Common myeloid progenitor, CD34-positive (primary cell): ENCODE data around the gene RNF44.
A peak's percentile ranks its signal among the peaks of the same experiment; 100 is the strongest.
"Not testable (repeated sequence)": the region's sequence is repeated elsewhere in the genome, so short reads cannot be mapped to it uniquely, and the experiment has no call there.

Source experiments
- CTCF ChIA-PET: fragments of 350-600 bp; sonication (Branson Sonifier 250); formaldehyde crosslinking; loops from one replicate; lab custom pipeline; 2021; ENCODE audit warnings: antibody characterized with exemption; lab: Charles Lee
- POLR2A ChIA-PET: fragments of 350-600 bp; sonication (Branson Sonifier 250); formaldehyde crosslinking; loops from one replicate; lab custom pipeline; 2021; ENCODE audit warnings: antibody characterized with exemption; lab: Charles Lee
- DNase-seq, 3 donors: peaks; one replicate each; pipeline versions ENCODE4 v3.0.0 to v3.0.0-alpha.2; 2013
- H3K27ac ChIP-seq, 2 experiments: 1 replicate in 1 of 2; 2 replicates in 1 of 2; pipeline ENCODE4 v1.7.0; 2013; ENCODE audit warnings: inconsistent platforms in 2 of 2, low read length in 2 of 2, mild to moderate bottlenecking in 2 of 2, low read depth in 1 of 2, moderate library complexity in 1 of 2; ENCODE audit not compliant: severe bottlenecking in 2 of 2, insufficient read depth in 1 of 2, poor library complexity in 1 of 2
- H3K27me3 ChIP-seq, 5 experiments: replicated peaks in 2 of 5; 1 replicate in 3 of 5; 2 replicates in 2 of 5; pipeline versions ENCODE4 v1.6.1 to v1.7.0; 2013; ENCODE audit warnings: low read length in 4 of 5, mild to moderate bottlenecking in 2 of 5, moderate library complexity in 2 of 5, inconsistent platforms in 1 of 5; ENCODE audit not compliant: insufficient read depth in 5 of 5, control insufficient read depth in 4 of 5
- H3K36me3 ChIP-seq, 4 experiments: 1 replicate in 2 of 4; 2 replicates in 2 of 4; pipeline versions ENCODE4 v1.6.1 to v1.7.0; 2013; ENCODE audit warnings: low read length in 3 of 4, control low read depth in 1 of 4, mild to moderate bottlenecking in 1 of 4; ENCODE audit not compliant: control insufficient read depth in 4 of 4, insufficient read depth in 4 of 4
- H3K4me1 ChIP-seq, 4 experiments: 1 replicate in 3 of 4; 2 replicates in 1 of 4; pipeline versions ENCODE4 v1.6.1 to v1.7.1; 2013; ENCODE audit warnings: low read length in 3 of 4, mild to moderate bottlenecking in 3 of 4, control low read depth in 1 of 4, inconsistent platforms in 1 of 4, moderate library complexity in 1 of 4; ENCODE audit not compliant: control insufficient read depth in 4 of 4, insufficient read depth in 4 of 4; ENCODE audit errors: control extremely low read depth in 1 of 4
- H3K4me3 ChIP-seq, 7 experiments: 1 replicate in 4 of 7; 2 replicates in 3 of 7; pipeline versions ENCODE4 v1.5.1 to v1.7.0; 2013; ENCODE audit warnings: mild to moderate bottlenecking in 7 of 7, low read length in 6 of 7, moderate library complexity in 6 of 7, inconsistent platforms in 2 of 7, low read depth in 2 of 7, control low read depth in 1 of 7; ENCODE audit not compliant: insufficient read depth in 4 of 7, control insufficient read depth in 1 of 7; ENCODE audit errors: extremely low read depth in 1 of 7
- H3K9me3 ChIP-seq, 5 experiments: 1 replicate in 4 of 5; 2 replicates in 1 of 5; pipeline versions ENCODE4 v1.6.1 to v1.7.1; 2013; ENCODE audit warnings: low read length in 4 of 5, mild to moderate bottlenecking in 2 of 5, inconsistent platforms in 1 of 5, low read depth in 1 of 5, moderate library complexity in 1 of 5; ENCODE audit not compliant: control insufficient read depth in 4 of 5, insufficient read depth in 2 of 5; ENCODE audit errors: control extremely low read depth in 1 of 5
- WGBS: methylation state at CpG from one replicate; pipeline ENCODE4 v1.1.5; 2013; ENCODE audit not compliant: insufficient coverage; 5-methylcytosine and 5-hydroxymethylcytosine counted together

RNF44 gene

DNA sequence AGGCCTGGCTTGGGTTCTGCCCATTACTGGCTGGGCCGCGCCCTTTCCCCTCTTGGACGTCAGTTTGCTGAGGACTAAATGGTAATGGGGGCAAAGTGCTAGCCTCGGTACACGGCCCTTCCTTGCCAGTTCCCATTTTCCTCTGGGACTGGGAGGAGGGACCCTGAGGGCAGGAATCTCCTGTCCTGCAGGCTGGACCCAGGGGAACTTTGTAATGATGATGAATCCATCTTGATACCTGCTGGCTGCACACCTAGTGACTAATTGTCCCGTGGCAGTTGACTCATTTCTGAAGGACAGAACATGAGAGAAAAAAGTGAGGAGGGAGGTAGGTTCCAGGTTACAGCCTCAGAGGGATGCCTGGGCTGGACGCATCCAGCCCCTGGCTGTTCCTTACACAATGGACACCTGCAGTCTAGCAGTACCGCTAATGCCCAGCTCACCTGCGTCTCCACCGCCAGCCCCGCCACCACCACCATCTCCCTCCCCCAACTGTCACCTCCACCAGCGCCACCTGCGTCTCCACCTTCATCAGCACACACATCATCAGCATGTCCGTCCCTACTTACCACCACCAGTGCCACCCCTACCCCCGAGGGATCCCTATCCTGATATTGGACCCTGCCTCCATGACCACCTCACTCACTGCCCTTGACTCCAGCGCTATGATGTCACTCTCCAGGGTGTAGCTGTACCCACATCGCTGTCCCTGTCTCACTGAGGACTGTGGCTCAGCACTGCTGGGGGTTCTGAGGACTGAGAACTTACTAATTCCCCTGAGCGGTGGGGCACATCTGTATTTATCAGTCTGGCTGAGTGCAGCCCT, 16.3 kb upstream of the RNF44 start:
- no peaks in the 10 kb centered on the region for H3K27me3 ChIP-seq
- H3K4me1 ChIP-seq = peaks cover 0 to 13% (median 8%) of the 10 kb centered on the region in 4 experiments
- H3K9me3 ChIP-seq = no peaks in the 10 kb centered on the region
- POLR2A ChIA-PET = interaction anchor here (0.6 kb wide), 1 partner anchor 11 kb away, joined by 3 read pairs; no protein-coding TSS in a partner anchor
- no peak overlapping the region for H3K27ac ChIP-seq
- no peak for DNase-seq
- no peaks in the 10 kb centered on the region for H3K36me3 ChIP-seq
- H3K4me3 ChIP-seq = no peak overlapping the region
- CTCF ChIA-PET = interaction anchor here (1.2 to 2.1 kb wide), 3 partner anchors 10 to 42 kb away, joined by 3 to 8 read pairs (median 3); no protein-coding TSS in a partner anchor
- WGBS = 82% methylated on average over 11 of the region's 18 CpGs

DNA sequence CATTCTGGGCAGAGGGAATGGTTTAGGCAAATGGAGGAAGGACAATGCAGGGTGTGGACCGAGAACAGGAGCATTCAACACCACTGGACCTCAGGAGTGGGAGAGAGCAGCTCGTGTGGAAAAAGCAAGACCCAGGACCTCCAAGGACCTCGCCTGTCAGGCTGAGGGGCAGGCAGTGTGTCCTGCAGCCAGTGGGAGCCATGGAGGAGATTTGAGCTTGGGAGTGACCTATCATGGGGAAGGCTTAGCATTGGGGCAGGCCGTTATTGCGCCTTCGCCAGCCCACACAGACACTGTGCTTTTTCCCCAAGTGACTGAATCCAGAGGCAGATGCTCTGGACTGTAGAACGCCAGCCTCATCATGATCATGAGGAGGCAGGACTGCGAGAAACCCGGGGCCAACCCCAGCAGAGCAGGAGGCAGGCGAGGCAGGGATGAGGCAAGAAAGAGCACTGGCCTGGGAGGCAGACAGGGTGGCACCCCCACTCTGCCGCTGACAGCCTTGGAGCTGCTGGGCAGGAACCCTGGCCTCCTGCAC, 15.2 kb upstream of the RNF44 start:
- Histone ChIP-seq H3K4me3 (no peak overlapping the region), H3K36me3 (no peaks in the 10 kb centered on the region), H3K27ac (no peak overlapping the region), H3K9me3 (no peaks in the 10 kb centered on the region), H3K4me1 (peaks cover 0 to 19% (median 8%) of the 10 kb centered on the region in 4 experiments), H3K27me3 (no peaks in the 10 kb centered on the region)
- POLR2A ChIA-PET = no interaction called here
- DNase-seq = no peak
- CTCF ChIA-PET = interaction anchor here (0.5 to 1.5 kb wide), 5 partner anchors 9 to 936 kb away, joined by 3 read pairs; no protein-coding TSS in a partner anchor
- 95% methylated on average over 10 of the region's 11 CpGs for WGBS

DNA sequence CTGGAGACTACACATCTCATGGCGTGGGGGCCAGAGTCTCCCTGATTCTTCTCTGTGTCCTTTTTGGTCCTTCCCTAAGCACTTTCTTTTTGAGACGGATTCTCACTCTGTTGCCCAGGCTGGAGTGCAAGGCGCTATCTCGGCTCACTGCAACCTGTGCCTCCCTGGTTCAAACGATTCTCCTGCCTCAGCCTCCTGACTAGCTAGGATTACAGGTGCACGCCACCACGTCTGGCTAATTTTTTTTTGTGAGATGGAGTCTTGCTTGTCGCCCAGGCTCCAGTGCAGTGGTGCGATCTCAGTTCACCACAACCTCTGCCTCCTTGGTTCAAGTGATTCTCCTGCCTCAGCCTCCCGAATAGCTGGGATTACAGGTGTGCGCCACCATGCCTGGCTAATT, 13.7 kb upstream of the RNF44 start:
- CTCF ChIA-PET = interaction anchor here (1.1 to 1.7 kb wide), 2 partner anchors 21 to 611 kb away, joined by 3 to 4 read pairs; no protein-coding TSS in a partner anchor
- H3K36me3 ChIP-seq, POLR2A ChIA-PET, H3K27ac ChIP-seq, DNase-seq, H3K9me3 ChIP-seq, H3K27me3 ChIP-seq: not testable (repeated sequence)
- Histone ChIP-seq H3K4me1 (peaks cover 0 to 20% (median 8%) of the 10 kb centered on the region in 4 experiments), H3K4me3 (peak overlapping the region in 3 of 7 experiments; percentile 52 to 76 (median 59))
- WGBS = 74% methylated on average over 7 of the region's 11 CpGs

DNA sequence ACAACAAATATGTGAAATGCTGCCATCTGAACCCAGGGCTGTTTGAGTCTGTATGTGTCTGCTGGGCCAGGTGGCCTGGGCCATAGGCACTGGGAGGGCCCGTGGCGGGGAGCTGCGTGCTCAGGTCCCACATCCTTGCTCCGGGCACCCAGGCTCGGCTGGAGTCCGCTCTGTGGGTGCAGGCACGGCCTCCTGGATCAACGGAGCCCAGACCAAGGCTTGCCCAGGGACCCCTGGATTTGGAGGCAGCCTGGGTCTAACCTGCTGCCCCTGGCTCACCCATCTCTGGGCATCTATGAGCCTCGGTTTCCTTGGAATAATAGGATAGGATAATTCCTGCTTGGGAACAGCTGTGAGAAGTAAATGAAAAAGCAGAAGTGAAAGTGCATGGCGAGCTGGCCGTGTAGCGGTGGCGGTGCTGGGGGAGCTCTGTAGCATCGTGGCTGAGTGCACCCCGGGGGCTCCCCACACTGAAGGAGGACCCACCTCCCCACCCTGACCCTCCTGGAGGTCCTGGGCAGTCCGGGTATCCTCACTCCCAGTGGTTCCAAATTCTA, 13.2 kb upstream of the RNF44 start:
- H3K4me3 ChIP-seq = peak overlapping the region in 4 of 7 experiments; percentile 42 to 76 (median 56)
- H3K36me3 ChIP-seq = no peaks in the 10 kb centered on the region
- no peaks in the 10 kb centered on the region for H3K9me3 ChIP-seq
- 41% methylated on average over 13 of the region's 16 CpGs for WGBS
- H3K27ac ChIP-seq = no peak overlapping the region
- POLR2A ChIA-PET = no interaction called here
- H3K27me3 ChIP-seq = no peaks in the 10 kb centered on the region
- CTCF ChIA-PET = interaction anchor here (1.7 kb wide), 1 partner anchor 21 kb away, joined by 4 read pairs; no protein-coding TSS in a partner anchor
- peak in 1 of 3 donors; percentile 41 for DNase-seq
- H3K4me1 ChIP-seq = peaks cover 0 to 20% (median 8%) of the 10 kb centered on the region in 4 experiments

DNA sequence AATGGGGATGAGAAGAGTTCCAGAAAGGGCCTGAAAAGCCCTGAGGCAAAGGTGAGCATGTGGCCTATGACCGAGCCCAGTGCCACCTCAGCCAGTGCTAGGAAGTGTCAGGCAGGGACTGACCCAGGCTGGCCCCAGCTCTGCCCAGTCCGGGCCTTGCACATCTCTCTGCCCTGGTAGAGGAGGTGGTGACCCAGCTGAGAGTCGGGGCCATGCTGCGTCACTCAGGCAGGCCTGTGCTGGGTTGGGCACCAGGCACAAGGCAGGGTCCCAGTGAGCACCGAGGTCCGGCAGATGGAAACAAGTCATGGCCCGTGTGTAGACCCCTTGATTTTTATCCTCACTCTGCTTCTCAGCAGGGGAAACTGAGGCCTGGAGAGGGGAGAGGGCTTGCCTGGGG, 12.7 kb upstream of the RNF44 start:
- H3K4me3 ChIP-seq = no peak overlapping the region
- H3K27ac ChIP-seq = no peak overlapping the region
- H3K36me3 ChIP-seq = no peaks in the 10 kb centered on the region
- CTCF ChIA-PET = interaction anchor here (0.9 to 1.7 kb wide), 2 partner anchors 12 to 22 kb away, joined by 3 to 4 read pairs; partner anchors contain the start of gene RNF44
- H3K4me1 ChIP-seq = peaks cover 0 to 21% (median 8%) of the 10 kb centered on the region in 4 experiments
- 87% methylated on average over 7 of the region's 7 CpGs for WGBS
- POLR2A ChIA-PET = no interaction called here
- DNase-seq = no peak
- no peaks in the 10 kb centered on the region for H3K9me3 ChIP-seq
- no peaks in the 10 kb centered on the region for H3K27me3 ChIP-seq

DNA sequence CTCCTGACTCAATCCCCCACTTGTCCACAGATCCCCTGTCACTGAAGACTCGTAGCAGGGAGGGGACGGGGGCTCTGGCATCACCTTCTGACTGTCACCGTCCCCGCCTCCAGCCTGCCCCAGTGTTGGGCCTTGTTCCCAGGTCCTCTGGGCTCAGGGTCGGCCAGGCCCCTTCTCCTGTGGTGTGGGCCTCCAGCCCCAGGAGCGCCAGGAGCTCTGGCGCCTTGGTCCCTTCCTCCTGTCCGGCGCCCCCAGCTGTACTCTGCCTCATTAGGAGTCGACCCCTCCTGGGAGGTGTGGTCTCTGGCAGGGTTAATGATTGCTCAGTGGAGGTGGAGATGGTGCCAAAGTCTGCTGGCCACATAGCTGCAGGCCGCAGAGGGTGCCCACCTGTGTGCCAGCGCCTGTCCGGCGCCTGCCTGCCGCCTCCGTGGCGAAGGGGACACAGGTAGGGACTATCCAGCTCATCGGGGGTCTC, 11.8 kb upstream of the RNF44 start, which contains the start of gene CDHR2:
Gene CDHR2, plus strand, starts transcription at position 376 of the 478 bp plus-strand sequence. CDS start 16,011 bp downstream, outside the sequence.
- Histone ChIP-seq H3K27ac (no peak within 1 kb of the TSS), H3K36me3 (no peaks in the 10 kb centered on the region), H3K4me3 (no peak within 1 kb of the TSS), H3K27me3 (no peaks in the 10 kb centered on the region), H3K9me3 (no peaks in the 10 kb centered on the region), H3K4me1 (peaks cover 0 to 29% (median 11%) of the 10 kb centered on the region in 4 experiments)
- CTCF ChIA-PET = interaction anchor here (0.9 to 1.9 kb wide), 2 partner anchors 10 to 12 kb away, joined by 3 to 4 read pairs; partner anchors contain the start of gene RNF44
- DNase-seq = peak in 1 of 3 donors; percentile 39
- 91% methylated on average over 15 of the region's 18 CpGs for WGBS
- POLR2A ChIA-PET = no interaction called here
